Measurements from ENCODE around the gene MACROD1. TPM values are rescaled to one million over a fixed set of nuclear protein-coding genes. Genes with fewer than 3 reads are reported as not detected.
A peak's percentile ranks its signal among the peaks of the same experiment; 100 is the strongest.

Gene MACROD1
- total and polyA plus RNA-seq, 10 of the 15 experiments (the other 5 are each of a cell fraction or from before 2014, with no cell fraction given), result 1.2 to 22.7 (median 11.3) TPM; not detected in 1

DNA sequence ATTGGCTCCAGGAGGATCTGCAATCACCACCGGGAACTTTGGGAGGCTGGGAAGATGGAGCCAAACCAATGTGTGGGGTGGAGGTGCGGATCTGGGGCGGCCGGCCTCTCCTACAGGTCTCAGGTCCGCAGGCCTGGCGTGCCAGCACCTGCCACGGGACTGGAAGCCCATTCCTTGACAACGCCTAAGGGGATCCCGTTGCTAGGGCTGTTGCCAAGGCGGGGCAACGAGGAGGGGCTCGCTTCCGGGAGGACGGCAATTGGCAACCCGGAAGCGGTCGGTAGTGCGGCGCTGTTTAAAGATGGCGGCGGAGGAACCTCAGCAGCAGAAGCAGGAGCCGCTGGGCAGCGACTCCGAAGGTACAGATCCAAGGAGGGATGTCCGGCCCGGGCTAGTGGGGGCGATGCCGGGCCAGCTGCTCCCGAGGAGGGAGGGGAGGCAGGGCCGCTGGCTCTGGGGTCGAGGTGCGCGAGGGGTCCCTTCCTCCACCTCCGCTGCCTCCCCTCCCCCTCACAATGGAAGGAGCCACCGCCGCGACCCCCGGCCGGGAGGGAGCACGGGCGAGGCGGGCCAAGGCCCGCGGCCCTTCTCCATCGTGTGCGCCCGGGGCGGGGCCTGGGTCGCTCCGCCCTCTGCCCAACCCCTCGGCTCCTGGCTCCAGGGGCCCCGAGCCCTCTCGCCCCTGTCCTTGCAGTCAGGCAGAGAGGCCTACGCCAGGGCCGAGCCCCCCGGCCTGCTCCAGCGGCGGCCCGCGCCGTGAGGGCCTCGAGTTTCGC is 179.6 kb downstream of the MACROD1 start, which contains the start of gene OTUB1 (continued):
- 0 out of 2 replicates have a peak, but pooled peaks have one; percentile 41 for TF ChIP-seq CREM (IDR thresholded peaks at IDR 0.05; ENCODE audit: low read depth)
- no peak for TF ChIP-seq RAD21 (IDR thresholded peaks at IDR 0.05; ENCODE audit: insufficient read depth, low read depth, low read length)
- no peak for TF ChIP-seq SUZ12 (IDR thresholded peaks at IDR 0.05; ENCODE audit: unreplicated experiment)
- 0 out of 2 replicates have a peak, but pooled peaks have one; percentile 59 for TF ChIP-seq NBN (IDR thresholded peaks at IDR 0.05)
- peak; percentile 50; the same call in 1 of the 2 replicates for TF ChIP-seq TCF12 (IDR thresholded peaks at IDR 0.05; ENCODE audit: low read depth, low read length)
- peak in 1 of 2 experiments; percentile 54; a peak in 2 of 4 replicates for TF ChIP-seq SRF (IDR thresholded peaks at IDR 0.05; ENCODE audit: low read depth in 2 of 2, low read length in 2 of 2)
- TF ChIP-seq ASH2L (IDR thresholded peaks at IDR 0.05; ENCODE audit: borderline replicate concordance, low read depth), result 0 out of 2 replicates have a peak, but pooled peaks have one; percentile 63
- TF ChIP-seq RB1 (IDR thresholded peaks at IDR 0.05; ENCODE audit: borderline replicate concordance), result peak; percentile 78
- peak; percentile 68; the same call in 2 of the 3 replicates for TF ChIP-seq POU2F2 (IDR thresholded peaks at IDR 0.05; ENCODE audit: borderline replicate concordance, low read depth, low read length)
- TF ChIP-seq HDAC2 (IDR thresholded peaks at IDR 0.05), result no peak
- TF ChIP-seq FOXM1 (IDR thresholded peaks at IDR 0.05; ENCODE audit: low read depth, low read length), result no peak
- TF ChIP-seq TAF1 (IDR thresholded peaks at IDR 0.05; ENCODE audit: borderline replicate concordance, low read depth, low read length), result peak; percentile 96
- TF ChIP-seq NFIC (IDR thresholded peaks at IDR 0.05; ENCODE audit: low read depth, low read length), result no peak; the same call in 1 of the 2 replicates
- no peak for TF ChIP-seq TCF7 (IDR thresholded peaks at IDR 0.05; ENCODE audit: borderline replicate concordance)
- TF ChIP-seq PAX8 (IDR thresholded peaks at IDR 0.05), result no peak
- TF ChIP-seq BCL11A (IDR thresholded peaks at IDR 0.05; ENCODE audit: low read depth, low read length), result no peak
- TF ChIP-seq BACH1 (IDR thresholded peaks at IDR 0.05; ENCODE audit: borderline replicate concordance), result 0 out of 2 replicates have a peak, but pooled peaks have one; percentile 33
- TF ChIP-seq, protein P1, sequence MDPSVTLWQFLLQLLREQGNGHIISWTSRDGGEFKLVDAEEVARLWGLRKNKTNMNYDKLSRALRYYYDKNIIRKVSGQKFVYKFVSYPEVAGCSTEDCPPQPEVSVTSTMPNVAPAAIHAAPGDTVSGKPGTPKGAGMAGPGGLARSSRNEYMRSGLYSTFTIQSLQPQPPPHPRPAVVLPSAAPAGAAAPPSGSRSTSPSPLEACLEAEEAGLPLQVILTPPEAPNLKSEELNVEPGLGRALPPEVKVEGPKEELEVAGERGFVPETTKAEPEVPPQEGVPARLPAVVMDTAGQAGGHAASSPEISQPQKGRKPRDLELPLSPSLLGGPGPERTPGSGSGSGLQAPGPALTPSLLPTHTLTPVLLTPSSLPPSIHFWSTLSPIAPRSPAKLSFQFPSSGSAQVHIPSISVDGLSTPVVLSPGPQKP (IDR thresholded peaks at IDR 0.05; ENCODE audit: low read depth, low read length), result peak; percentile 46; the same call in 1 of the 2 replicates
- peak; percentile 61; the same call in 1 of the 2 replicates for TF ChIP-seq SMAD5 (IDR thresholded peaks at IDR 0.05; ENCODE audit: low read depth)
- peak; percentile 83; the same call in 1 of the 2 replicates for TF ChIP-seq PML (IDR thresholded peaks at IDR 0.05; ENCODE audit: low read length)
- TF ChIP-seq, protein P2, sequence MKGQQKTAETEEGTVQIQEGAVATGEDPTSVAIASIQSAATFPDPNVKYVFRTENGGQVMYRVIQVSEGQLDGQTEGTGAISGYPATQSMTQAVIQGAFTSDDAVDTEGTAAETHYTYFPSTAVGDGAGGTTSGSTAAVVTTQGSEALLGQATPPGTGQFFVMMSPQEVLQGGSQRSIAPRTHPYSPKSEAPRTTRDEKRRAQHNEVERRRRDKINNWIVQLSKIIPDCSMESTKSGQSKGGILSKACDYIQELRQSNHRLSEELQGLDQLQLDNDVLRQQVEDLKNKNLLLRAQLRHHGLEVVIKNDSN (IDR thresholded peaks at IDR 0.05; ENCODE audit: borderline replicate concordance, extremely low read length, insufficient read depth, low read depth, low read length), result no peak
- no peak for TF ChIP-seq SREBF2 (IDR thresholded peaks at IDR 0.05; ENCODE audit: low read length)
- no peak for TF ChIP-seq NRF1 (conservative IDR thresholded peaks at IDR 0.05; ENCODE audit: low read depth, low read length)
- TF ChIP-seq, protein P3, sequence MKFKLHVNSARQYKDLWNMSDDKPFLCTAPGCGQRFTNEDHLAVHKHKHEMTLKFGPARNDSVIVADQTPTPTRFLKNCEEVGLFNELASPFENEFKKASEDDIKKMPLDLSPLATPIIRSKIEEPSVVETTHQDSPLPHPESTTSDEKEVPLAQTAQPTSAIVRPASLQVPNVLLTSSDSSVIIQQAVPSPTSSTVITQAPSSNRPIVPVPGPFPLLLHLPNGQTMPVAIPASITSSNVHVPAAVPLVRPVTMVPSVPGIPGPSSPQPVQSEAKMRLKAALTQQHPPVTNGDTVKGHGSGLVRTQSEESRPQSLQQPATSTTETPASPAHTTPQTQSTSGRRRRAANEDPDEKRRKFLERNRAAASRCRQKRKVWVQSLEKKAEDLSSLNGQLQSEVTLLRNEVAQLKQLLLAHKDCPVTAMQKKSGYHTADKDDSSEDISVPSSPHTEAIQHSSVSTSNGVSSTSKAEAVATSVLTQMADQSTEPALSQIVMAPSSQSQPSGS (IDR thresholded peaks at IDR 0.05; ENCODE audit: low read length), result no peak
- TF ChIP-seq BRCA1 (IDR thresholded peaks at IDR 0.05; ENCODE audit: low read depth, low read length), result no peak
- no peak for TF ChIP-seq KDM1A (IDR thresholded peaks at IDR 0.05; ENCODE audit: borderline replicate concordance)
- TF ChIP-seq GATAD2B (conservative IDR thresholded peaks at IDR 0.05; ENCODE audit: low read depth), result peak; percentile 75; the same call in 1 of the 2 replicates
- TF ChIP-seq WRNIP1 (IDR thresholded peaks at IDR 0.05; ENCODE audit: borderline replicate concordance, low read depth, low read length), result no peak

Measured in GM12878 (cell line).